GM12892 (cell line): ENCODE results near the gene CAPN1.

Experiments
- POLR2A ChIP-seq: IDR thresholded peaks from 2 replicates; pipeline ENCODE4 v1.6.1; 2011; ENCODE audit warnings: low read depth, low read length, control low read depth
- POLR2AphosphoS5 ChIP-seq: IDR thresholded peaks from 2 replicates; pipeline ENCODE4 v1.6.1; 2011; ENCODE audit warnings: low read depth, low read length, control low read depth
- TAF1 ChIP-seq: IDR thresholded peaks from 2 replicates; pipeline ENCODE4 v1.6.1; 2011; ENCODE audit warnings: low read depth, mild to moderate bottlenecking, control low read depth, low read length, borderline replicate concordance

DNA sequence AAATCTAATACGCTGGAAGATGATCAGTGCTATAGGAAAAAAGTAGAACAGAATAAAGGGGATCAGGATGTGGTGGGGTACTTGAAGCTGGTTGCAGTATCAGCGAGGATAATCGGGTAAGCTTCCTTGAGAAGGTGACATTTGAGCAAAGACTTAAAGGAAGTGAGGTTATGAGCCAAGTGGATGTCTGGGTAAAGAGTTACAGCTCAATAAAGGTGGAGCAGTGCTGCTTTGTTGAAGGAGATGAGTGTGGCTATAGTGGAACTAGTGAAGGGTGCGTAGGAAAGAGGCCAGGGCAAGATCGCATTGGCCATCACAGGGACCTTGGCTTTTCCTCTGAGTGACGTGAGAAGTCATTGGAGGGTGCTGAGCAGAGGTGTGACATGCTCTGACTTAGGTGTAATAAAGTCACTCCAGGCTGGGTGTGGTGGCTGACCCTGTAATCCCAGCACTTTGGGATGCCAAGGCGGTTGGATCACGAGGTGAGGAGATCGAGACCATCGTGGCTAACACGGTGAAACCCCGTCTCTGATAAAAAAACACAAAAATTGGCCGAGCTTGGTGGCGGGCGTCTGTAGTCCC lies 45.1 kb upstream of the CAPN1 start:
- TF ChIP-seq POLR2A, result no peak
- TF ChIP-seq POLR2AphosphoS5, result no peak
- no peak for TF ChIP-seq TAF1
